Stimulated activated CD4-positive, alpha-beta T cell treated with anti-CD3 and anti-CD28 coated beads, Interleukin-1b, Interleukin-23, amount 100 ng/mL, for 1 hour (primary cell): ENCODE results near the gene BORCS6.
A peak's percentile ranks its signal among the peaks of the same experiment; 100 is the strongest.

Experiments
- DNase-seq, 2 donors: peaks; one replicate each; pipeline ENCODE4 v3.0.0-alpha.2; 2020; ENCODE audit warnings: low read depth in 2 of 2

BORCS6 gene

GRCh38 chr17:8142158-8142886 is 47.7 kb downstream of the BORCS6 start:
- DNase-seq = no peak

- no peak for DNase-seq
Observed at GRCh38 chr17:8141741-8142140, 48.2 kb downstream of the BORCS6 start.

- no peak for DNase-seq
Observed at GRCh38 chr17:8141045-8141444, 48.9 kb downstream of the BORCS6 start.

- DNase-seq = no peak
Observed at GRCh38 chr17:8140065-8141029, 49.6 kb downstream of the BORCS6 start.

GRCh38 chr17:8138672-8139371 is 51.2 kb downstream of the BORCS6 start:
- DNase-seq = peak; percentile 87 to 96

- DNase-seq = no peak
Observed at GRCh38 chr17:8138374-8138671, 51.7 kb downstream of the BORCS6 start.
